HG02678 (cell line): ENCODE measurements around the gene MARCO.
"Not testable (repeated sequence)": the region's sequence is repeated elsewhere in the genome, so short reads cannot be mapped to it uniquely, and the experiment has no call there.

ENCODE experiments used
- ATAC-seq: cut with Tn5 transposase; IDR thresholded peaks from one replicate; pipeline ENCODE4 v1.9.1; 2021; ENCODE audit warnings: mild to moderate bottlenecking, moderate library complexity; ENCODE audit not compliant: unreplicated experiment

The MARCO gene

GRCh38 chr2:118994172-118994700 lies 52.2 kb downstream of the MARCO start:
- no peak for ATAC-seq

GRCh38 chr2:118994778-118995177 lies 52.8 kb downstream of the MARCO start:
- no peak for ATAC-seq

- ATAC-seq, result not testable (repeated sequence)
These were observed 61.9 kb downstream of the MARCO start for GRCh38 chr2:119003856-119004255.

GRCh38 chr2:119004602-119005001 lies 62.6 kb downstream of the MARCO start:
- no peak for ATAC-seq

- no peak for ATAC-seq
These were observed 63.1 kb downstream of the MARCO start for GRCh38 chr2:119005051-119005450.

- no peak for ATAC-seq
These were observed 63.6 kb downstream of the MARCO start for GRCh38 chr2:119005555-119005954.

GRCh38 chr2:119006441-119006840 lies 64.4 kb downstream of the MARCO start:
- no peak for ATAC-seq

GRCh38 chr2:119008108-119008507 lies 66.1 kb downstream of the MARCO start:
- ATAC-seq, result no peak

- no peak for ATAC-seq
These were observed 67.1 kb downstream of the MARCO start for GRCh38 chr2:119009110-119009509.

GRCh38 chr2:119010336-119010735 lies 68.3 kb downstream of the MARCO start:
- ATAC-seq, result no peak

GRCh38 chr2:119011162-119011909 lies 69.3 kb downstream of the MARCO start:
- ATAC-seq, result no peak

GRCh38 chr2:119011910-119012209 lies 69.9 kb downstream of the MARCO start:
- ATAC-seq, result no peak

GRCh38 chr2:119012345-119013301 lies 70.6 kb downstream of the MARCO start:
- no peak for ATAC-seq

GRCh38 chr2:119013671-119014070 lies 71.7 kb downstream of the MARCO start:
- no peak for ATAC-seq

- ATAC-seq, result no peak
These were observed 73.9 kb downstream of the MARCO start for GRCh38 chr2:119015845-119016244.

- ATAC-seq, result no peak
These were observed 77.5 kb downstream of the MARCO start for GRCh38 chr2:119019521-119019920.

GRCh38 chr2:119022678-119023077 lies 80.7 kb downstream of the MARCO start:
- ATAC-seq, result no peak

GRCh38 chr2:119023534-119023933 lies 81.5 kb downstream of the MARCO start:
- no peak for ATAC-seq

GRCh38 chr2:119024152-119024551 lies 82.2 kb downstream of the MARCO start:
- ATAC-seq, result no peak

GRCh38 chr2:119024568-119024967 lies 82.6 kb downstream of the MARCO start:
- no peak for ATAC-seq

- ATAC-seq, result no peak
These were observed 83.0 kb downstream of the MARCO start for GRCh38 chr2:119025013-119025412.
